IMR-90 (cell line): ENCODE results near the gene MMP2. TPM values are rescaled to one million over a fixed set of nuclear protein-coding genes. Genes with fewer than 3 reads are reported as not detected.
A peak's percentile ranks its signal among the peaks of the same experiment; 100 is the strongest.

Source experiments
- ATAC-seq: fragments of 200-7000 bp; cut with Tn5 transposase; 2 replicates; pipeline ENCODE4 v1.9.1; 2020; ENCODE audit warnings: low read depth, mild to moderate bottlenecking, moderate library complexity
- BruUV-seq: library from RNA; stranded (reverse); fragments of 400-500 nt; replicated peaks from 2 replicates; lab custom pipeline; 2021; lab: Mats Ljungman, UMichigan
- CTCF ChIA-PET: fragments of 300-600 bp; formaldehyde crosslinking; extraction: SDS; loops from one replicate; lab custom pipeline; 2021; ENCODE audit warnings: antibody characterized with exemption; lab: Yijun Ruan, JAX
- POLR2A ChIA-PET: fragments of 300-600 bp; sonication (Branson Sonifier 250); formaldehyde crosslinking; loops from one replicate; lab custom pipeline; 2022; ENCODE audit warnings: antibody characterized with exemption; ENCODE audit not compliant: unreplicated experiment; lab: Charles Lee
- DNase-seq: peaks from one replicate; pipeline ENCODE4 v3.0.0; 2013
- H2AFZ ChIP-seq: replicated peaks from 2 replicates; pipeline ENCODE3; 2013; ENCODE audit warnings: low read length, mild to moderate bottlenecking; ENCODE audit not compliant: poor library complexity
- H2AK5ac ChIP-seq: 2 replicates; pipeline ENCODE4 v1.6.1; 2013; ENCODE audit warnings: low read depth, low read length, inconsistent platforms
- H2AK9ac ChIP-seq: replicated peaks from 2 replicates; pipeline ENCODE3; 2013; ENCODE audit warnings: mild to moderate bottlenecking, low read depth, low read length, moderate library complexity; ENCODE audit not compliant: poor library complexity
- H2BK120ac ChIP-seq: 2 replicates; pipeline ENCODE4 v1.6.1; 2013; ENCODE audit warnings: low read depth, low read length, inconsistent platforms
- H2BK15ac ChIP-seq: 3 replicates; pipeline ENCODE4 v1.6.1; 2013; ENCODE audit warnings: low read depth, low read length, inconsistent platforms
- H2BK20ac ChIP-seq: 2 replicates; pipeline ENCODE4 v1.6.1; 2013; ENCODE audit warnings: low read depth, mild to moderate bottlenecking, inconsistent platforms, low read length, moderate library complexity
- H2BK5ac ChIP-seq: 2 replicates; pipeline ENCODE4 v1.6.1; 2013; ENCODE audit warnings: mild to moderate bottlenecking, low read depth, low read length, inconsistent platforms; ENCODE audit not compliant: poor library complexity, severe bottlenecking
- H3K14ac ChIP-seq: replicated peaks from 2 replicates; pipeline ENCODE4 v1.6.1; 2013; ENCODE audit warnings: low read depth, low read length, inconsistent platforms
- H3K18ac ChIP-seq: 2 replicates; pipeline ENCODE4 v1.6.1; 2013; ENCODE audit warnings: low read depth, low read length, control low read depth
- H3K23ac ChIP-seq: 2 replicates; pipeline ENCODE4 v1.6.1; 2013; ENCODE audit warnings: low read depth, low read length, inconsistent platforms
- H3K27ac ChIP-seq: 2 replicates; pipeline ENCODE4 v1.5.1; 2013; ENCODE audit warnings: mild to moderate bottlenecking, control low read depth, low read length; ENCODE audit not compliant: insufficient read depth
- H3K27me3 ChIP-seq: 2 replicates; pipeline ENCODE4 v1.6.1; 2013; ENCODE audit warnings: low read length; ENCODE audit not compliant: control insufficient read depth, insufficient read depth
- H3K36me3 ChIP-seq: 2 replicates; pipeline ENCODE4 v1.6.1; 2013; ENCODE audit warnings: low read length, mixed read lengths; ENCODE audit not compliant: control insufficient read depth, insufficient read depth
- H3K4ac ChIP-seq: 2 replicates; pipeline ENCODE4 v1.6.1; 2013; ENCODE audit warnings: low read depth, low read length, inconsistent platforms
- H3K4me1 ChIP-seq: 2 replicates; pipeline ENCODE4 v1.6.1; 2013; ENCODE audit warnings: low read length, mixed read lengths; ENCODE audit not compliant: control insufficient read depth, insufficient read depth
- H3K4me2 ChIP-seq: 2 replicates; pipeline ENCODE4 v1.6.1; 2013; ENCODE audit warnings: low read depth, mild to moderate bottlenecking, control low read depth, low read length, moderate library complexity
- H3K4me3 ChIP-seq: 2 replicates; pipeline ENCODE4 v1.5.1; 2013; ENCODE audit warnings: low read depth, mild to moderate bottlenecking, control low read depth, low read length, moderate library complexity; ENCODE audit not compliant: insufficient read depth
- H3K56ac ChIP-seq: 2 replicates; pipeline ENCODE4 v1.6.1; 2013; ENCODE audit warnings: low read length, inconsistent platforms; ENCODE audit not compliant: insufficient read depth; ENCODE audit errors: extremely low read depth
- H3K79me1 ChIP-seq, 2 experiments: 2 replicates each; pipeline ENCODE4 v1.6.1; 2013; ENCODE audit warnings: low read length in 2 of 2, inconsistent platforms in 1 of 2, low read depth in 1 of 2
- H3K9ac ChIP-seq: 2 replicates; pipeline ENCODE4 v1.6.1; 2013; ENCODE audit warnings: low read depth, low read length, control low read depth
- H3K9me1 ChIP-seq: 2 replicates; pipeline ENCODE4 v1.6.1; 2013; ENCODE audit warnings: low read length, inconsistent platforms; ENCODE audit not compliant: insufficient read depth
- H3K9me3 ChIP-seq: 2 replicates; pipeline ENCODE4 v1.6.1; 2013; ENCODE audit warnings: low read length; ENCODE audit not compliant: control insufficient read depth, insufficient read depth
- H4K20me1 ChIP-seq: 2 replicates; pipeline ENCODE4 v1.6.1; 2013; ENCODE audit warnings: low read length, inconsistent platforms; ENCODE audit not compliant: insufficient read depth
- H4K5ac ChIP-seq: 2 replicates; pipeline ENCODE4 v1.6.1; 2013; ENCODE audit warnings: mild to moderate bottlenecking, low read depth, low read length, control low read depth
- H4K8ac ChIP-seq, 2 experiments: 2 replicates each; pipeline ENCODE4 v1.6.1; 2013; ENCODE audit warnings: low read depth in 2 of 2, low read length in 2 of 2, control low read depth in 1 of 2, inconsistent platforms in 1 of 2
- H4K91ac ChIP-seq: 2 replicates; pipeline ENCODE4 v1.6.1; 2013; ENCODE audit warnings: low read depth, low read length, inconsistent platforms; ENCODE audit not compliant: insufficient read depth
- BHLHE40 ChIP-seq: fragments of 150-350 bp; IDR thresholded peaks from 2 replicates; pipeline ENCODE4 v1.6.1; 2016; ENCODE audit warnings: mild to moderate bottlenecking, low read depth, low read length
- CEBPB ChIP-seq: IDR thresholded peaks from 2 replicates; pipeline ENCODE4 v1.6.1; 2012; ENCODE audit warnings: low read depth, low read length, improper control_type of control experiment
- CTCF ChIP-seq: conservative IDR thresholded peaks from 2 replicates; pipeline ENCODE4 v1.5.1; 2012; ENCODE audit warnings: mild to moderate bottlenecking, low read depth, low read length, improper control_type of control experiment
- FOS ChIP-seq: fragments of 150-350 bp; IDR thresholded peaks from 2 replicates; pipeline ENCODE4 v1.6.1; 2016; ENCODE audit warnings: low read depth, low read length
- MAZ ChIP-seq: IDR thresholded peaks from 2 replicates; pipeline ENCODE4 v1.6.1; 2012; ENCODE audit warnings: low read depth, mild to moderate bottlenecking, low read length, improper control_type of control experiment, moderate library complexity, borderline replicate concordance
- MXI1 ChIP-seq: IDR thresholded peaks from 2 replicates; pipeline ENCODE4 v1.6.1; 2012; ENCODE audit warnings: low read depth, mild to moderate bottlenecking, low read length, moderate library complexity, borderline replicate concordance
- NFE2L2 ChIP-seq: fragments of 150-350 bp; IDR thresholded peaks from 2 replicates; pipeline ENCODE4 v1.6.1; 2016; ENCODE audit warnings: low read depth, mild to moderate bottlenecking, low read length
- POLR2A ChIP-seq: IDR thresholded peaks from 2 replicates; pipeline ENCODE4 v1.6.1; 2012; ENCODE audit warnings: mild to moderate bottlenecking, low read depth, low read length
- RAD21 ChIP-seq: IDR thresholded peaks from 2 replicates; pipeline ENCODE4 v1.6.1; 2012; ENCODE audit warnings: low read length, improper control_type of control experiment
- RCOR1 ChIP-seq: IDR thresholded peaks from 2 replicates; pipeline ENCODE4 v1.6.1; 2012; ENCODE audit warnings: mild to moderate bottlenecking, low read length, improper control_type of control experiment; ENCODE audit not compliant: insufficient replicate concordance
- RFX5 ChIP-seq: IDR thresholded peaks from 2 replicates; pipeline ENCODE4 v1.8.0; 2012; ENCODE audit warnings: low read depth, mild to moderate bottlenecking, low read length, moderate library complexity
- SMC3 ChIP-seq: fragments of 150-350 bp; IDR thresholded peaks from 2 replicates; pipeline ENCODE4 v1.6.1; 2016; ENCODE audit warnings: low read depth, mild to moderate bottlenecking, antibody characterized with exemption, low read length, moderate library complexity
- WGBS, 2 experiments: methylation state at CpG; one replicate each; pipeline versions ENCODE4 v1.1.5 to v1.1.7; 2013; ENCODE audit warnings: missing lambda C conversion rate in 2 of 2; ENCODE audit not compliant: insufficient read length in 1 of 2; ENCODE audit errors: extremely low coverage in 2 of 2; 5-methylcytosine and 5-hydroxymethylcytosine counted together
- dilution Hi-C: fragments of 300-500 bp; cut with HindIII; formaldehyde crosslinking; loops from one replicate; pipeline ENCODE4 v1.14.3; 2018; ENCODE audit warnings: low sequenced_read_pairs; ENCODE audit not compliant: unreplicated experiment
- in situ Hi-C: fragments of 300-500 bp; cut with MboI; formaldehyde crosslinking; loops from 3 replicates; pipeline ENCODE4 v1.14.3; 2019; ENCODE audit warnings: low sequenced_read_pairs, inconsistent platforms, mixed read lengths
- intact Hi-C: fragments of 100-400 bp; cut with micrococcal nuclease; formaldehyde crosslinking; loops from 2 replicates; pipeline ENCODE4 v1.10.0; 2022
- polyA plus RNA-seq, 3 experiments: library from polyadenylated mRNA; depleted of rRNA; stranded (reverse); fragments of >200 nt; gene quantifications; 2 replicates each; pipeline ENCODE4 v1.2.3, GENCODE V29; 2012; ENCODE audit warnings: low replicate concordance in 1 of 3
- total RNA-seq: library from RNA; depleted of rRNA; stranded (reverse); fragments of >200 nt; gene quantifications from 2 replicates; pipeline ENCODE4 v1.2.3, GENCODE V29; 2012
- TF ChIP-seq, protein P1 (sequence below): fragments of 150-350 bp; IDR thresholded peaks from 2 replicates; pipeline ENCODE4 v1.6.1; 2016; ENCODE audit warnings: low read depth, mild to moderate bottlenecking, low read length, moderate library complexity, borderline replicate concordance
- TF ChIP-seq, protein P2 (sequence below): fragments of 150-350 bp; IDR thresholded peaks from 2 replicates; pipeline ENCODE4 v1.6.1; 2017; ENCODE audit warnings: mild to moderate bottlenecking, antibody characterized with exemption, low read length, low read depth

The MMP2 gene
- total and polyA plus RNA-seq, 2 of the 4 experiments (the other 2 are of a cell fraction) = 240 to 574 TPM

DNA sequence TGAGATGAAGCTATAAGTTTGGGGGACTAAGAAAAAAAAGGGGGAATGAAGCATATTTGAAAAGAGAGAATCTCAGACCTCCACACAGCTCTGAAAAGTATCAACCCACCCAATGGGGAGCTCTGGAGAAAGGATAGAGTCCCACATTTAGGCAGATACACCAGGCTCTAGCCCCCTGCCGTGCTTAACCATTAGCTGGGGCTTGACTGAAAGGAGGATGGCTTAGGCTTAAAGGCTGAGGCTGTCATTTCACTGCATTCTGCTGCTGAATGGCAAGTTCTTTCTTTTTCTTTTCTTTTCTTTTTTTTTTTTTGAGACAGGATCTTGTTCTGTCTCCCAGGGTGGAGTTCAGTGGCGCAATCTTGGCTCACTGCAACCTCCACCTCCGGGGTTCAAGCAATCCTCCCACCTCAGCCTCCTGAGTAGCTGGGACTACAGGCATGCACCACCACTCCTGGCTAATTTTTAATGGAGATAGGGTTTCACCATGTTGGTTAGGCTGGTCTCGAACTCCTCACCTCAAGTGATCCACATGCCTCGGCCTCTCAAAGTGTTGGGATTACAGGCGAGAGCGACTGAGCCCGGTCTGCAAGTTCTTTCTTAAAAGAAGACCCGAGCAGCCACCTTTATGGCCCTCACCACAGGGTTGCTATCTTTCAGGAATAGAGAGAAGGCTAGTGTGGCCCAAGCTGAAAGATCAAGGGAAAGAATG is 9.0 kb upstream of the MMP2 start:
- H2AK9ac ChIP-seq = peak overlapping the region; percentile 89
- no peak overlapping the region for H3K56ac ChIP-seq
- H3K14ac ChIP-seq = 0 out of 2 replicates have a peak overlapping the region, but pooled peaks have one; percentile 36
- H3K23ac ChIP-seq = no peak overlapping the region
- intact Hi-C loops (no loop called here), dilution Hi-C loops (no loop called here), in situ Hi-C loops (loop anchor here (5.0 to 25.0 kb wide), 5 partner anchors 72 to 842 kb away; no protein-coding TSS in a partner anchor)
- BruUV-seq = no TSS peak
- no peak overlapping the region for H3K9ac ChIP-seq
- no peak overlapping the region for H4K5ac ChIP-seq
- no peak overlapping the region for H3K18ac ChIP-seq
- no peaks in the 10 kb centered on the region for H3K27me3 ChIP-seq
- CTCF ChIA-PET = interaction anchor here (0.6 kb wide), 1 partner anchor 86 kb away, joined by 3 read pairs; no protein-coding TSS in a partner anchor
- H2AFZ ChIP-seq = peak overlapping the region; percentile 38
- ATAC-seq (no peak), DNase-seq (no peak)
- H2BK15ac ChIP-seq = no peak overlapping the region; the same call in 2 of the 3 replicates
- H3K4me1 ChIP-seq = peaks cover 18% of the 10 kb centered on the region
- no peaks in the 10 kb centered on the region for H3K36me3 ChIP-seq
- H3K27ac ChIP-seq = no peak overlapping the region
- H3K4me2 ChIP-seq = no peak overlapping the region
- peaks cover 8% of the 10 kb centered on the region; the same call in 1 of the 2 replicates for H3K9me1 ChIP-seq
- WGBS, 2 experiments = no CpG with 5 or more reads among the region's 9 CpGs
- no peak overlapping the region for H3K4me3 ChIP-seq
- no peaks in the 10 kb centered on the region for H3K79me1 ChIP-seq
- peak overlapping the region in 1 of 2 experiments; percentile 92; a peak in 1 of 4 replicates for H4K8ac ChIP-seq
- H2BK5ac ChIP-seq = no peak overlapping the region
- H4K91ac ChIP-seq = 0 out of 2 replicates have a peak overlapping the region, but pooled peaks have one; percentile 22
- peak overlapping the region; percentile 89; the same call in 1 of the 2 replicates for H2BK120ac ChIP-seq
- no peak overlapping the region; the same call in 1 of the 2 replicates for H2BK20ac ChIP-seq
- POLR2A ChIA-PET = no interaction called here
- H2AK5ac ChIP-seq = no peak overlapping the region
- no peak overlapping the region for H3K4ac ChIP-seq
- H4K20me1 ChIP-seq = no peaks in the 10 kb centered on the region
- no peaks in the 10 kb centered on the region for H3K9me3 ChIP-seq
- TF ChIP-seq CTCF (no peak), MAZ (no peak), FOS (no peak), RCOR1 (no peak), RFX5 (no peak), CEBPB (no peak), RAD21 (no peak), SMC3 (no peak), NFE2L2 (no peak), MXI1 (no peak), BHLHE40 (no peak), POLR2A (no peak)
- TF ChIP-seq, protein P1, sequence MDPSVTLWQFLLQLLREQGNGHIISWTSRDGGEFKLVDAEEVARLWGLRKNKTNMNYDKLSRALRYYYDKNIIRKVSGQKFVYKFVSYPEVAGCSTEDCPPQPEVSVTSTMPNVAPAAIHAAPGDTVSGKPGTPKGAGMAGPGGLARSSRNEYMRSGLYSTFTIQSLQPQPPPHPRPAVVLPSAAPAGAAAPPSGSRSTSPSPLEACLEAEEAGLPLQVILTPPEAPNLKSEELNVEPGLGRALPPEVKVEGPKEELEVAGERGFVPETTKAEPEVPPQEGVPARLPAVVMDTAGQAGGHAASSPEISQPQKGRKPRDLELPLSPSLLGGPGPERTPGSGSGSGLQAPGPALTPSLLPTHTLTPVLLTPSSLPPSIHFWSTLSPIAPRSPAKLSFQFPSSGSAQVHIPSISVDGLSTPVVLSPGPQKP = no peak
- TF ChIP-seq, protein P2, sequence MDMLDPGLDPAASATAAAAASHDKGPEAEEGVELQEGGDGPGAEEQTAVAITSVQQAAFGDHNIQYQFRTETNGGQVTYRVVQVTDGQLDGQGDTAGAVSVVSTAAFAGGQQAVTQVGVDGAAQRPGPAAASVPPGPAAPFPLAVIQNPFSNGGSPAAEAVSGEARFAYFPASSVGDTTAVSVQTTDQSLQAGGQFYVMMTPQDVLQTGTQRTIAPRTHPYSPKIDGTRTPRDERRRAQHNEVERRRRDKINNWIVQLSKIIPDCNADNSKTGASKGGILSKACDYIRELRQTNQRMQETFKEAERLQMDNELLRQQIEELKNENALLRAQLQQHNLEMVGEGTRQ = no peak
